GM19438 (cell line): ENCODE measurements around the gene TMEM161B.
A peak's percentile ranks its signal among the peaks of the same experiment; 100 is the strongest.
"Not testable (repeated sequence)": the region's sequence is repeated elsewhere in the genome, so short reads cannot be mapped to it uniquely, and the experiment has no call there.

ENCODE experiments used
- ATAC-seq: cut with Tn5 transposase; IDR thresholded peaks from one replicate; pipeline ENCODE4 v1.9.1; 2021; ENCODE audit warnings: low read depth; ENCODE audit not compliant: unreplicated experiment

Gene TMEM161B

DNA sequence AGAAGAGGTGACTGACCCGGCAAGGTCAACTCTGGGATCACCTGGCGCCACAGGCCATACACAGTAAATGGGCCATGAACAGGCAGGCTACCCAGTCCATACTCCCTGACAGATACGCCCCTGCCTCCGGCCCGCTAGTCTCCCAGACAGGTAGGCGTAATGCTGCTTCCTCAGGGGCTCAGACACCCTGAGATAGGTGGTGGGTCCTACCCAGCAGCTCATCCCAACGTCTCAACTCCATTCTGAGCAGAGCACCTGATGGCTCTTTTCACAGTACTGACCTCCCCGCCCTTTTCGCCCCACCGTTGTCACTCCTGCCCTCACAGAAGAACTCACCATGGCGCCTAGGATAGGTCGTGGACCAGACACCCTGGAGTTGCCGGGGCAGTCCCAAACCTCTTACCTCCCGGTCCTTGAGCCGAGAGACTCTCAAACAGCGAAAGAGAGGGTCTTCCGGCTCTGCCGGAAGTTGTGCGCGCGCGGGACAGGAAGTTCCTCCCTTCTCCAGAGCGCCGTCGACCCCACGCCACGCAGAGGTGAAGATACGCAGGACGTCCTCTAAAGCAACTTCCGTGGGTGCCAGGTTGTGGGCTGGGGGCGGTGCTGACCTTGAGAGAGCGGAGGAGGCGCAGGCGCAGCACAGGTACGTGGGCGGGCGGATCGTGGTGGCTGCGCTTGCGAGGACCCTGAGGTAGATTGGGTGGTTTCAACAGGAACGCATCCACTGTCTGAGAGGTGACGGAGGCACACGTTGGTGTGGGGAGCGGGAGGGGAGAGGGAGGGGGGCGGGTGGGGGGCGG lies at the start of gene TMEM161B:
TMEM161B (minus strand) TSS at position 461 of the 800 bp plus-strand sequence; CDS start at position 339, 122 bp downstream.
- peak; percentile 100 for ATAC-seq

DNA sequence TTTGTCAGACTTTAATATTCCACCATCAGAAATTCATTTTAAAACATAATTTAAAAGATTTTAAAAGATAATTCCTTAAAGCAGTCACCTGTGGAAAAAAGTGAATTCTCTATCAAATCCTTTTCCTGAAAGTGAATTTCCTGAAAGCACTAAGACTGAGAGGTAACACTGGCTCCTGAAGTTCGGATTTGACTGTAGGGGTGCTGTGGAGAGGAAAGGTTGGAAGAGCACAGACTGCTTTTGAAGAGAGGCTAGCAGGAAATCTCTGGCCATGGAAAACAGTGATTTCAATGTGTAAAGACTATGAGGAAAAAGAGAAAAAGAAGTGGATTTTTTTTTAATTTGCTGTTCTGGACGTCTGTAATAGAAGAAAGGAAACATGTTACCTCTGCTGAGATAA lies 35.7 kb upstream of the TMEM161B start:
- ATAC-seq = no peak

DNA sequence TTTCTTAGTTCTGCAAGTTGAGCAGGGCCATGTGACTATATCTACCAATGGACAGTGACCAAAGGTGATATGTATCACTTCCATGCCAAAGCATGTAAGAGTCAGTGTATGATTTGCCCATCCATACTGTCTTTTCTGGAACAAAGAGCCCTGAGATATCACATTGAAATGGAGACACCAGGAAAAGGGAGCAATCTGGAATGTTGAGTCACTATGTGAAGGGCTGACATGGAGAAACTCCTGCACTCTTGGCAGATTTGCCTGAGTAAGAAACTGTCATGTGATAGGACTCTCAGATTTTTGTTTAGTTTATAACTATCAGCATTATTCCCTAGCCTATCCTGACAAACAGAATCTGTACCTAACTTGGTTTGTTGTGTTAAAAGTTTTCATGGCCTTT lies 29.8 kb upstream of the TMEM161B start:
- ATAC-seq = no peak

DNA sequence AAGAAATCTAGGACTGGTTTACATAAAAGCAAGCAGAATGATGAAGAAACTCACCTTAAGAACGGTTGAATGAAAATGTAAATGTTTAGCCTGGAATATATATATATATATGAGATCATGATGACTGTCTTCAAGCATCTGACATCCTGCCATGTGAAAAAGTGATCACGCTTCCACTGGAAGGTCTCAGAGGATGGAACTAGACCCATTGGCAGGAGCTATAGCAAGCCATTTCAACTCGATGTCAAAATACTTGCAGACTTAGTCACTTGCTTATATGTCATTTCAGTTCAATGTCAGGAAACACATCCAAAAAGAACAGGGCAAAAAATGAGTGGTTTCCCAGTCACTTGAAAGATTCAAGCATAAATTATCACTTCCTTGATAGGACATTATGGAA lies 22.2 kb upstream of the TMEM161B start:
- no peak for ATAC-seq

DNA sequence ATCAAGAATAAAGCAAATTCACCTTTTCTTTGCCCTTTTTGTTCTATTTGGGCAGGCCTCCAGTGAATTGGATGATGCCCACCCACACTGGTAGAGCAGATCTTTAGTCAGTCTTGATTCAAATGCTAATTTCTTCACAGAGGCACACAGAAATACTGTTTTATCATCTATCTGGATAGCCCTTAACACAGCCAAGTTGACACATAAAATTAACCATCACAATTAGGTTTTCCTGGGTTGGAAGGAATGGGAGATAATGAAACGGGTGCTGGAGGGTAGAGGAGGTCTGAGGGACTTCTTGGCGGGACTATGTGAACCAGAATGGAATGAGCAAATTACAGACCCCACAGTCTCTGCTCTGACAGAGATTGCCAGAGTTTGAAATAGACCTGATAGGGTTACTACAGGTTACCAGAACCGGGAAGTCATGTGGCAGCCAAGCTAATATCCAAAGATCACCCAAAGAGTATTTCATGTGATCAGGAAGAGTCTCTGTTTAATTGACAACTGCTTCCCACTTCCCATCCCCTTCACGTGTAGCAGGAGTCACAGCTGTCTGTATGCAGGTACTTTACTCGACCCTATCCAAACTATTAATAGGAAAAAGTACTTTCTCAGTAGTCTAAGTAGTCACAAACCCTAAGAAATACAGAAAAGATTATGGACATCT lies 20.0 kb upstream of the TMEM161B start:
- no peak for ATAC-seq

DNA sequence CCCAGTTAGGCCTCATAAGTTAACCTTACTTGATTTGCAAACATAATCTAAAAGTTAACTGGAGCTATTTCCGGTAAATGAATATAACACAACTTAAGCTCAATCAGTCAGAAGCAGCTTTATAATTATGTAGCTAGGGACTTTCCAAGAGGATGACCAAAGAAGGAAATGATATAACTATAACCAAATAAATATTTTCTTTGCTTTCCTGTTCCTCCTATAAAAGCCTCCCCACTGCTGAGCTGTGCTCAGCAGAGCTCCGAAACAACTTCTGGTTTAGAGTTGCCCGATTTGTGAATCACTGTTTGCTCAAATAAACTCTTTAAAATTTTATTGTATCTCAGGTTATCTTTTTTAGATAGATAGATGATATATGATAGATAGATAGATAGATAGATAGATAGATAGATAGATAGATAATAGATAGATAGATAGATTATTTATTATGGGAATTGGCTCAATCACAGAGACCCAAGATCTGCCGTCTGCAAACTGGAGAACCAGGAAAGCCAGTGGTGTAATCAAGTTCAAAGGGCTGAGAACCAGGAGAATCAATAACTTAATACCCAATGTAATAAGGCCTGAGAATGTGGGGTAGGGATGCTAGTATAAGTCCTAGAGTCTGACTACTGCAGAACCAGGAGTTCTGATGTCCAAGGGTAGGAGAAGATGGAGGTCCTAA lies 19.3 kb upstream of the TMEM161B start:
- ATAC-seq = no peak

DNA sequence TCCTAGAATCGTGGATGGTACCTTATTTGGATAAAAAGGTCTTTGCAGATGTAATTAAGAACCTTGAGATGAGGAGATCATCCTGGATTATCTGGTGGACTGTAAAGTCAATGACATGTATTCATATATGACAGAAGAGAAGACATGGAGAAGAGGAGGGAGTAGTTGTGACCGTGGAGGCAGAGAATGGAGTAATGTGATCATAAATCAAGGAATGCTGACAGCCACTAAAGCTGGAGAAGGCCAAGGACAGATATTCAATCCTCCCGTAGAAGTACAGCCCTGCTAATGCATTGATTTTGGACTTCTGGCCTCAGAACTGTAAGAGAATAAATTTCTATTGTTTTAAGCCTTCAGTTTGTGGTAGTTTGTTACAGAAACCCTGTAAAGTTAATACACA lies 18.7 kb upstream of the TMEM161B start:
- ATAC-seq = no peak

DNA sequence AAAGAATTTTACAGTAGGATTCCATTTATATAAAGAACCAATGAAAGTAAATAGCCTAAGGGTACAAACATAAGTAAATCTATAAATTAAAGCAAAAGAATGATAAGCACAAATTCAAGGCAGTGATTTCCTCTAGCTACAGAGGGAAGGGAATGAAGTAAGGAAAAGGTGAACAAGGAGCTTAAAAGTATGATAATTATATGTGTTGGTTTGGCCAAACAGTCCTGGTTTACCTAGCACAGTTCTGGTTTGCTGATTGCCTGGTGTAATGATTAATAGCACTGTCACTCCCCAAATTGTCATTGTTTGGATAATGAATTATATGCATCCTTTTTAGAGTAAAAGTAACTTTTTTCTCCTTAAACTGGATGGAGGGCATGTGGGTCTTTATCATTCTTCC lies 15.0 kb upstream of the TMEM161B start:
- ATAC-seq = no peak

DNA sequence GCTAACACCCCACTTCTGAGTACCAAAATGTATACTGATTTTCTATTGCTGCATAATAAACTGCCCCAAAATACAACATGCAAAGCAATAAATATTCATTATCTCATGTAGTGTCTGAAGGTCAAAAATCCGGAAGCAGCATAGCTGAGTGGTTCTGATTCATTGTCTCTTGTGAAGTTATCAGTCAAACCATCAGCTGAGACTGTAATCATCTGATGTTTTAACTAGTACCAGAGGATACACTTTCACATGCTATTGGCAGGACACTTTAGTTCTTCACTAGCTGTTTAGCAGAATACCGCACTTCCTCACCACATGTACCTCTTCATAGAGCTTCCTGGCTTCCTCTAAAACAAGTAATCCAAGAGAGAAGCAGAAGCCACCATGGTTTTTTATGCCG lies 12.7 kb upstream of the TMEM161B start:
- ATAC-seq = no peak

DNA sequence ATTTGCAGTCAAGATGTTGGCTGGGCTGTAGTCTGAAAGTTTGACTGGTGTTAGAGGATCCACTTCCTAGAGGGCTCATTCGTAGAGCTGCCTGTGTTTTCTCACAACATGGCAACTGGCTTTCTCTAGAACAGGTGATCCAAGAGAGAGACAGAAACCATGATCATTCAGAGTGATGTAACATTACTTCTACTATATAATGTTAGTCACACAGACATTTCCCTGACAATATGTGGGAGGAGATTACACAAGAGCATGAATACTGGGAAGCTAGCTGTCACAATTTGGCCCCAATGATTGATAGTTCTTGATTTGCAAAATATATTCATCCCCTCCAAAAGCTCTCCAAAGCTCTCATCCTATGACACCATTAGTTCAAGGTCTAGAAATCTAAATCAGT lies 10.9 kb upstream of the TMEM161B start:
- no peak for ATAC-seq

DNA sequence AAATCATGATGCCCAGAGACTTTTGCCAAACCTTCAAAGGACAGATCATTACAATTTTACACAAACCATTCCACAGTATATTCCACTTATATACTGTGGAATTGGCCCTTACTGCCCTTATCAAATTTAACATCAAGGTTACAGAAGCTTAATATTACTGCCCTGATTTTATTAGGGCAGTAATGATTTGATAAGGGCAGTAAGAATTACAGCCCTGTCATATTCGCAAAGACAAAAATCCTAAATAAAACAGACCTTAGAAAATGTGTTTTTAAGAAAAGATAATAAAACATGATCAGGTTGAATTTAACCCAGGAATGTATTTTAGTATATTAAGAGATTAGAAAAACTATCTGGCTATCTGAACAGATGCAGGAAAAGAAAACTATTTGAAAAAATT lies 7.7 kb upstream of the TMEM161B start:
- ATAC-seq = no peak

DNA sequence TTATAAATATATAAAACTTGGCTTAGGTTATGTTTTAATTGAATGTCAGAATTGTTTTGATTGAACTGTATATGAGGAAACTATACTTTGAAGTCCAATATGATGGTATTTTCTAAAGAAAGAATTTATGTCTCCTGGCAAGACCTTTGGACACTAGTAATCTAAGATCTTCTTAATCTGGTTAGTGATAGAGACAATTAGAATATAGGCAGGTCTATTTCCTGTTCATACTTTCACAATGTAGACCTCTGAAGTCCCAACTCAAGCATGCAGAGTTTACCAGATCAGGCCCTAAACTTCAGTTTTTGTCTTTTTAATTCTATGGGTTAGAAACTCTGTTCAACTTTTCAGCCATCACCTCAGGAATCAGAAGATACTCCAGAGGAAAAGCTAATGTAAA lies 6.9 kb upstream of the TMEM161B start:
- ATAC-seq = no peak

DNA sequence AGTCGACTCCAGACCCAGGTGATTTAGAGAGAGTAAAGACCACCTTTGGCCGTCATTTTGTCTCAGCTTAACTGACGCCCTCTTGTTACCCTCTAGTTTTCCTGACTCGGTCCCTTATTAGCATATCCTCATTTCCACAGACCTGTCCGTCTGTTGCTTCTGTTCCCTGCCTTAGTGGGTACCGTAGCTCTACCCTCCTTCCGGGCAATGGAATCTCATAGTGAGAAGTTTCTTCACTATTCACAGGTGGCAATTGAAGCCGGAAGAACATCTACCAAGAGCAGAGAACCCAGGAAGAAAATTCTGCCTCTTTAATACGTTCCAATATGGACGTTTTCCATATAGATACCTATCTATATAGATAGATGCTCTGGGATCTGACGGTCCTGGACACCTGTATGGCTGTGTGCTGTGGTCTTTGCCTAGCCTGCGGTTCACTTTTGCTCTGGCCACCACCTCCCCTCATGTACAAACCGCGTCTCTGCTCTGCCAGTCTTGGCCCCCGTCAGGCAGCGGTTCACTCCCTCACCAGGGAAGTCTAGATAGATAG lies 652 bp upstream of the TMEM161B start:
- ATAC-seq = peak; percentile 15

DNA sequence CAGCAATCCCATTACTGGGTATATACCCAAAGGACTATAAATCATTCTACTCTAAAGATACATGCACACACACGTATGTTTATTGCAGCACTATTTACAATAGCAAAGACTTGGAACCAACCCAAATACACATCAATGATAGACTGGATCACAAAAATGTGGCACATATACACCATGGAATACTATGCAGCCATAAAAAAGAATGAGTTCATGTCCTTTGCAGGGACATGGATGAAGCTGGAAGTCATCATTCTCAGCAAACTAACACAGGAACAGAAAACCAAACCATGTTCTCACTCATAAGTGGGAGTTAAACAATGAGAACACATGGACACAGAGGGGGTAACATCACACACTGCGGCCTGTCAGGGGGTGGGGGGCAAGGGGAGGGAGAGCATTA lies 4.1 kb downstream of the TMEM161B start:
- ATAC-seq = not testable (repeated sequence)

DNA sequence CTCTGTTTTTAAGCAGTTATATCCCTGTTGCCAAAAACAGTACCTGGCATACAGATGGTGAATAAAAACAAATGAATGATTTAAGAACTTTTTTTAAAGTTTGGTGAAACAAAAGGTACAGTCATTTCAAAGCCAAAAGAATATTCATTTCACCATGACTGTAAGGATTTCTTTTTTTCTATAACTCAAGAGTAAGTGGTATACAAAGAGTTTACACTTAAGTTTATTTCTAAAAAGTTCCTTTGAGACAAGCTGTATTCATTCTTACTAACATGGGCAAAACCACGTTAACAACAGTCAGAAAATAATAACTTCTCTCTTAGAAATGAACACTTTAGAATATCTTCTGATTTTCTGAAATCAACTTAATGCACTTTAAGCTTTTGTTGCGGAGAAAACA lies 5.3 kb downstream of the TMEM161B start:
- ATAC-seq = no peak

DNA sequence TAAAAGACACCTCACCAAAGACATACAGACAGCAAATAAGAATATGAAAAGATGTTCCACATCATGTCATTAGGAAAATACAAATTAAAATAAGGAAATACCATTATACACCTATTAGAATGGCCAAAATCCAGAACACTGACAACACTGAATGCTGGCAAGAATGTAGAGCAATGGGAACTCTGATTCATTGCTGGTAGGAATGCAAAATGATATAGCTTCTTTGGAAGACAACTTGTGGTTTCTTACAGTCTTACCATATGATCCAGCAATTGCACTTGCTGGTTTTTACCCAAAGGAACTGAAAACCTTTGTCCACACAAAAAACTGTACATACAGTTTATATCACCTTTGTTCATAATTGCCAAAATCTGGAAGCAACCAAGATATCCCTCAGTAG lies 6.5 kb downstream of the TMEM161B start:
- ATAC-seq = no peak

DNA sequence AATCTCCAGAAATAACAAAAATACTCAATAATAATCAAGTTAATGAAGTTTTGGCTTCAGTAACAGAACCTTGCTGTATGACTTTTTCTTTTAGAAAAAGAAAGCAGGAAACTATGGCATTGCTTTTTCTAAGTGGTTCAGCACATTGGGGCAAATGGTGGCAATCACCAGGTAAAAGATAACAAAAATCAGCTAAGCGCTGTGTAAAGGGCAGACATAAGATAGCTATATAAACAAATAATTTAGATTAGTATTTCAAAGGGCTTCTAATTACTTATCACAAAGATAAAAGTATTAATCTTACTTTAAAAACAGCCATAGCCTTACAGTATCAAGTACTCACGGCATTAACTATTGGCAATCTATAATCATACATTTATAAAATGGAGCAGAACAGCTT lies 10.0 kb downstream of the TMEM161B start:
- no peak for ATAC-seq

DNA sequence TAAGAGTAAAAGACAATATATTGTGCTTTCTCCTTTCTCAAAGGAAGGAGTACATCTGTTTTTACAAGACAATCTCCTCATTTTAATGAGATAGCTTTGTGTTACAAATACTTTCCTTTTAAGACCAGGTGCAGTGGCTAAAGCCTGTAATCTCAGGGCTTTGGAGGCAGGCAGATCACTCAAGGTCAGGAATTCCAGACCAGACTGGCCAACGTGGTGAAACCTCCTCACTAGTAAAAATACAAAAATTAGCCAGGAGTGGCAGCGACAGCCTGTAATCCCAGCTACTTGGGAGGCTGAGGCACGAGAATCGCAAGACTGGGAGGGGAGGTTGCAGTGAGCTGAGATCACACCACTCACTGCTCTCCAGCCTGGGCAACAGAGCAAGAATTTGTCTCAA lies 11.8 kb downstream of the TMEM161B start:
- no peak for ATAC-seq

DNA sequence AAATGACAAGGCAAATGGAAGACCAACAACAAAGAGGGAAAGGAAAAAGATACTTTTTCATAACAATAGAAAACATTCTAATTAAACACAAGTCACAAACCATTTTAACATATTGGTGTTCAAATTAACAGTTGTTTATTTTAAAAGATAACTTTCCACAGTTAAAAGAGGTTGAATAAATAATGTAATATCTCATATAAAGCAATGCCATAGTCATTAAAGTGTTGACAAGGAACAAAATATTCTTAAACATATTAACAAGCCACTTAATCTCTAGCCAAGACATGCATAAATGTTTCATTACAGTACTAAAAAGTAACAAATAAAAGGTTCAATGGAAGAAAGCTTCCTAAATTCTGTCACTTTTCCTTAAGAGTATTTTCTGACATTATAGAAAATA lies 12.6 kb downstream of the TMEM161B start:
- no peak for ATAC-seq

DNA sequence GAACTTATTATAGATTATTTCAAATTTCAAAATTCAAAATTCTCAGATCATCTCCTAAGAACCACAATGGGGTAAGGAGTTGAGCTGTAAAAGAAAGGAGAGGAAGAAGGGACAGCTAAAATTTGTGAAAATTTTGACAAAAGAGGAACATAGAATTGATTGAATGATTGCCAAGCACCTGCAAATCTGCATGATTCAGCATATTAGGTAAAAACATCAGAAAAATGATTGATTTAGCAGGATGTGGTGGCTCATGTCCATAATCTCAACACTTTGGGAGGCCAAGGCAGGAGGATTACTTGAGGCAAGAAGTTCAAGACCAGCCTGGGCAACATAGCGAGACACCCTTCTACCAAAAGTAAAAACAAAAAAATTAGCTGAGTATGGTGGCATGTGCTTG lies 14.3 kb downstream of the TMEM161B start:
- no peak for ATAC-seq

DNA sequence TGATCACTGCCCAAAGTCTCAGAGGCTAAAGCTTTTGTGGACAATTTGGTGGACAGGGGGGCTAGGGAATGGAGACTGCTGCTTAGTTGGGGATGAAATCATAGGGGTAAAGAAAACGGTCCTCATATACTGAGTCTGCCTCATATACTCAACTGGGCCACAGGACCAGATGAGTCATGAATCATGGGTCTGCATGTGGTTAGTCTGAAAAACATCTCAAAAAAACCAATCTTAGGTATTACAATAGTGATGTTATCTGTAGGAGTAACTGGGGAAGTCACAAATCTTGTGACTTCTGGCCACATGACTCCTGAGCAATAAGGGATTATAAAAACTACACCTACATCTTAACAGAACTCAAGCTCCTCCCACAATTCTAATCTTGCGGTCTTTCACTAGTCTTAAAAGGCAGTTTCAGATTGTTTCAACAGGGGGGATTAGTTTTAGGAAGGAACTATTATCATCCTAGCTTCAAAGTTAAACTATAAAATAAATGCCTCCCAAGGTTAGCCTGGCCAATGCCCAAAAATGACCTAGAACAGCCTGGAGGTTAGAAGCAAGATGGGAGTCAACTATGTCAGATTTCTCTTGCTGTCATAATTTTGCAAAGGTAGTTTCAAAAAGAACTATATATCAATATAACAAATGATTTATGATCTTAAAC lies 17.5 kb downstream of the TMEM161B start:
- no peak for ATAC-seq
